SKM-1 (cell line): Measurements from ENCODE around the gene MOCS1.

Experiments
- DNase-seq: peaks from one replicate; lab custom pipeline; 2025; ENCODE audit not compliant: unreplicated experiment; lab: John Stamatoyannopoulos, UW

Gene MOCS1

DNA sequence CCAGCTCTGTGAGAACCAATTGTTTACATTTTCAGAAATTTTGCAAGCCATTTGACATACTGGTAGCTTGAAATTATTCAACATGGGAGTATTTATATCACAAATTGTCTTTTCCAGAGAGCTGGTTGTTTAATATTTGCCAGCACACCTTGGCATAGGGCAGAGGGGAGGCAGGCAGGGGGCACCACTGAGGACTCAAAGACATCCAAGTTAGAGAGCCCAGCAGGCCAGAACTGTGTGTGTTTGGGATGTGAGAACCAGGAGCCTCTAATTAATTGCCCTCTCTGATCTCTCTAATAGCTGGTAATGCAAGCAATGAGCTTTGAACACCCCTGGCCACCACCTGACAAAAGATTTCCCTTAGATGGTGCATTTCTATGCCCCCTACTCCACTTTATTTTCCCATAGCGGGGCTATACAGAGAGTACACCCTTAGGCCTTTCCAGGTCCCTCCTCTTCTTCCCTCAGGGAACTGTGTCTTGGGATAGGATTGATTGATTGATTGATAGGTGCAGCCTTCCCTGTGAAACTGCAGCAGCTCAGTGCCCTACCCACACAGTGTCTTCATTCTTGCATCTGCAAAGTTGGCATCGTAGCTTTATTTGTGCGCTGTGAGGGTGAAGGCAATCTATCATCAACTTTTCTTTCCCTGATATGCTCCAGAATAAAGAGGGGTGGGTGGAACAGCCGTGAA, 29.2 kb downstream of the MOCS1 start:
- DNase-seq = no peak

DNA sequence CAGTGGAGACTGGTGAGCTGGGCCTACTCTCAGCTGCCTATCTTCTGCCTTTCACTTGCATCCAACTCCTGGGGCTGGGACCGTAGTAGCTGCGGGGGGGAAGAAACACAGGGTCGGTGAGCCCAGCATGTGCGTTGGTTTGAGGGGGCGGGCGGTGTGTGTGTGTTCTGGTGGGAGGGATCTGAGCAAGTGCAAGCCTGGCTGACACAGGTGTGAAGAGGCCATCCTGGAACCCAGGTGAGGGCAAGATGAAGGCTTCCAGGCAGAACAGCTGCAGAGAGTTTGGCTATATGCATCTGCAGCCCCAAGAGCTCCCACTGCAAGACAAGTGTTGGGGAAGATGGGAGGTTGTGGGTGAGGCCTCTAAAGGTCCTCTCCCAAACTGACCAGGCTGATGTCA, 30.6 kb downstream of the MOCS1 start:
- no peak for DNase-seq

DNA sequence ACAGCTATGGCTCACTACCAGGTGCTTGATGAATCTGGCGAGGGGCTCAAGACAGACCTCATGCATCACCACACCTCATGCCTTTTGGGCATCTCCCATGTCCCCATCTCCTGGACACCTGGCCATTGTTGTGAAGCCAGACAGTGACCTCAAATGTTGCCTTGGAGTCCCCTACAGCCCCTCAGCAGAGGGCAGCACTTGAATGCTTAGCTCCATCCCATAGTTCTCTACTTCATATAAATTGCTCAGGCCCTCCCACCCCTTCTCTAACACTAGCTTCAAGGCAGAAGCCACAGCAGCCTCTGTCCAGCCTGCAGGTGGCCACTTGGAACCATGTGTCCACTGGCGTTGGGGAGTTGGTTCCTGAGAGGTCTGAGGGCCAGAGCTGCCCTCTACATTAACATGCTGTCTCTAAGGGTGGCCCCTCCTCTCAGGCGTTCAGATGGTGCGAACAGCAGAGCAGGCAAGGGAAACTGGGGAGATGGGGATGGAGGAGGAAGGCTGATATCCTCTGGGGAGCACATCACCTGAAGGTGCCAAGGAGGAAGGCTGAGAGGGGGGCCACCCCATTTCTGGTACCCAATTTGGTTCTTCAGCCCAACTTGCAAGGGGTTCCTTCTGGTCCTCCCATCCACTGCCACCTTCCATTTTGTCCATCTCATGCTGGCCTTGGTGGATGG, 31.3 kb downstream of the MOCS1 start:
- DNase-seq = no peak

DNA sequence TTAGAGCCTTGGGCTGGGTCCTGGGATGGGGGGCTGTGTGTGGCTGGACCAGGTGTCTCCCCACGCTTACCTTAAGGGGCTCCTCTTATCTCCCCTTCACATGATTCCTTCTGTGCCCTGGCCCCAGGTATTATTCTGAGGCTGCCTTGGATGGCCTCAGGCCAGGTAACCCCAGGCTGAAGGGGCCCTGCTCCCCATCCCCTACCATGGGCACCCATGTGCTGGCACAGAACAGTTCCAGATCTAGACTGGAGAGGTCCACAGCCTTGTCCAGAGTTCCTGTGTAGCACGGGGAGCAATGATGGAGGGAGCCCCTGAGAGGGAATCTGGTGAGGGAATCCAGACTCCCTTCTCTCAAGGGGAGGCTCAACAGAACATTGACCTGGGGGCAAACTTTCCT, 32.1 kb downstream of the MOCS1 start:
- DNase-seq = no peak

DNA sequence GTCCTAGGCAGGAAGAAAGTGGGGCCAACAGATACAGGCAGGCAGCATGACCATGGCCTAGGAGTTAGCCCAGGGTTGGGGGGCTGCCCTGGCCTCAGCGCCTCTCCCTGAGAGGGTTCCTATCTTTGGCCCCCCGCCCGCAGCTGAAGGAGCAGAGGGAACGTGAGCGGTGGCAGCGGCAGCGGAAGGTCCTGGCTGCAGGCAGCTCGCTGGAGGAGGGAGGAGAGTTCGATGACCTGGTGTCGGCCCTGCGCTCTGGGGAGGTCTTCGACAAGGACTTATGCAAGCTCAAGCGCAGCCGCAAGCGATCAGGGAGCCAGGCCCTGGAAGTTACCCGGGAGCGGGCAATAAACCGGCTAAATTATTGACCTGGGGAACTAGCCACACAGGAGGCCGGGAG, 32.6 kb downstream of the MOCS1 start:
- no peak for DNase-seq

DNA sequence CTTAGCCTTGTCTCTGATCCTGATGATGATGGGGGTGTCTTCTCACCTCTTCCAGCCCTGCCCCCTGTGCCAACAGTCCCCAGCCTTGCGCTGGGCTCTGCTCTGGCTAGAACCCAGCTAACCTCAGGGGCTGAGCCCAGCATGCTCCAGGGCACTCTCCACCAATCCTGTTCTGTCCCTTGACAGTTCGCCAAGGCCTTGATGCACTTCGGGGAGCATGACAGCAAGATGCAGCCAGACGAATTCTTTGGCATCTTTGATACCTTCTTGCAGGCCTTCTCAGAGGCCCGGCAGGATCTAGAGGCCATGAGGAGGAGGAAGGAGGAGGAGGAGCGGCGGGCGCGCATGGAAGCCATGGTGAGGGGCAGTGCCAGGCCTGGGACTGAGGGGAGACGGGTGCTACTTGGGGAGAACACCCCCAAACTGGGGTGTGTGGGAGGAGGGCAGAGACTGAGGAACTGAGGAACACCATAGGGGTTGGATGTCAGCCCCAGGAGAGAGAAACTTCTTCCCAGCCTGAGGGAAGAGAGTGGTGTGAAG, 33.1 kb downstream of the MOCS1 start:
- DNase-seq = no peak

DNA sequence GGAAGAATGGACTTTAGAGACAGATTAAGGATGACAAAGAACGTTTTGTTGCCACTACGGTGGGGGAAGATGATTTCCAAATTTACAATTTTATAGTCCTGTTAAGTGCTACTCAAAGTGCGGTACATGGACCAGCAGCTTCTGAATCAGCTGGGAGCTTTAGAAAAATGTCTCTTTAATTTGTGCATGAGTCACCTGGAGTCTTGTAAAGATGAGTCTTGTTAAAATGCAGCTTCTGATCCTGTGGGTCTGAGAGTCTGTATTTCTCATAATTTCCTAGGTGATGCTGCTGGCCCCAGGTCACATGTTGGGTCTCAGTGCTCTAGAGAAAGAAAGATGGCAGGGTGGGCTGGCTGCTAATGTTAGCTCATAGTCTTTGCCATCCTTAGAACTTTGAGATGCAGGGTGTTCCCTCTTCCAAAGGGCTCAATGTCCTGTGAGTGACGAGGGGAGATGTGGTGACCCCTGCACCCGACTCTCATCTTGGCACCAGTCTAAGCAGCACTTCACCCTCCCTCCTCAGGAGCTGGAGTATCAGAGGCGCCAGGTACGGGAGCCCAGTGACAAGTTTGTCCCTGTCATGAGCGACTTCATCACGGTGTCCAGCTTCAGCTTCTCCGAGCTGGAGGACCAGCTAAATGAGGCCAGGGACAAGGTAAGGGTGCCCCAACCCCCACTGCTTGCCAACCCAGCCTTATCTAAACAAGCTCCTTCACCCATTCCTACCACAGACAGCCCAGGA, 34.5 kb downstream of the MOCS1 start:
- no peak for DNase-seq

DNA sequence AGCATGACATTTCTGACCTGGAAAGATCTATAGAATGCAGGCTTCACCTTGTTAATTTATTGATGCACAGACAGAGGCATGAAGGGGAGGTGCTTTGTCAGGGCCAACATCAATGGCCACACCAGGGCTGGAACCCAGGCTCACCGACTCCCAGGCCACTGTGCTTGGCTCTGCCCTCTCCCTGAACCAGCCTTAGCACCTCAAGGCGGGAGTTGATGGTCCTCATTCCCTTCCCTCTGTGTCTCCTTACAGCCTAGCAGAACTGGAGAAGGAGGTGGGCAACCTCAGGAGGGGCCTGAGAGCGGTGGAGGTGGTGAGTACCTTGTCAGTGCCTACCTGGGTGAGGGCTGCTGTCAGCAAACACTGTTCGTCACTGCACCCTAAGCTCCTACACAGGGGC, 35.6 kb downstream of the MOCS1 start:
- no peak for DNase-seq

DNA sequence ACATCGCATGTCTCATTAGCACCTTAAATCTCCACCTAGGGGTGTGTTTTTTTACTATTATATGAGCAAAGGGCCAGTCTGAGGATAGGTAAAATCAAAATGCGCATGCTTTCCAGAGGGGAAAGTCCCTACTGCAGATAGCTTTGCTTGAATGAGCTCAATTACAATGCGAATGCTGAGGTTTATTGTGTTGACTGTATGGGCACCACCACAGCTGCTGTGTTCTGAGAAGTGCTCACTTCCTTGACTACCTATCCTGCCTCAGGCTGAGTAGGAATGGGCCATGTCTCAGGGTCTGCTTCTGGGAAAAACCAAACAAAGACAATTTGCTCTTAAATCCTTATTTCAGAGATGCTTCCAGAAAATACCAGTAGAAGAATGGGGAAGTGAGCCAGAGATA, 36.6 kb downstream of the MOCS1 start:
- DNase-seq = no peak

DNA sequence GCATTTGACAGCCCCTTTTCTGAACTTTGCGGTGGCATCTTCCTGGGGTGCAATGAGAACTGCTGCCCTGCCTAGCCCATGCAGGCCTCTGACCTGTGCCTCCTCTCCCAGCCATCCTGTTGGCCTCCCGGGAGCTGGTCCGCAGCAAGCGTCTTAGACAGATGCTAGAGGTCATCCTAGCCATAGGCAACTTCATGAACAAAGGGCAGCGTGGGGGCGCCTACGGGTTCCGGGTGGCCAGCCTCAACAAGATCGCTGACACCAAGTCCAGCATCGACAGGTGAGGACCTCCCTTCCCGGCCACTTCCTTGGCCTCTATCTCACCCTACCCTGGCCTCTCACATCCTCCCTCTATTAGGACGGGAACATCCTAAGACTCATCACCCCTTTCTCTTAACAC, 37.6 kb downstream of the MOCS1 start:
- DNase-seq = no peak

DNA sequence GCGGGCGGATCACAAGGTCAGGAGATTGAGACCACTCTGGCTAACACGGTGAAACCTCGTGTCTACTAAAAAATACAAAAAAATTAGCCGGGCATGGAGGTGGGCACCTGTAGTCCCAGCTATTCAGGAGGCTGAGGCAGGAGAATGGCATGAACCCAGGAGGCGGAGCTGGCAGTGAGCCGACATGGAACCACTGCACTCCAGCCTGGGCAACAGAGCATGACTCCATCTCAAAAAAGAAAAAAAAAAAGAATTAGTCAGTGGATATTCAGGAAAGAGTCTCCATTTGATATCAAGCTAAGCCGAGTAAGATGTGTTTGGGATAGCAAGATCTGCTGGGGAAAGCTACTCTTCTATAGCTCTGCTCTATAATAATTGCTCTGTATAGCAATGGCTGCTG, 41.0 kb downstream of the MOCS1 start:
- no peak for DNase-seq

DNA sequence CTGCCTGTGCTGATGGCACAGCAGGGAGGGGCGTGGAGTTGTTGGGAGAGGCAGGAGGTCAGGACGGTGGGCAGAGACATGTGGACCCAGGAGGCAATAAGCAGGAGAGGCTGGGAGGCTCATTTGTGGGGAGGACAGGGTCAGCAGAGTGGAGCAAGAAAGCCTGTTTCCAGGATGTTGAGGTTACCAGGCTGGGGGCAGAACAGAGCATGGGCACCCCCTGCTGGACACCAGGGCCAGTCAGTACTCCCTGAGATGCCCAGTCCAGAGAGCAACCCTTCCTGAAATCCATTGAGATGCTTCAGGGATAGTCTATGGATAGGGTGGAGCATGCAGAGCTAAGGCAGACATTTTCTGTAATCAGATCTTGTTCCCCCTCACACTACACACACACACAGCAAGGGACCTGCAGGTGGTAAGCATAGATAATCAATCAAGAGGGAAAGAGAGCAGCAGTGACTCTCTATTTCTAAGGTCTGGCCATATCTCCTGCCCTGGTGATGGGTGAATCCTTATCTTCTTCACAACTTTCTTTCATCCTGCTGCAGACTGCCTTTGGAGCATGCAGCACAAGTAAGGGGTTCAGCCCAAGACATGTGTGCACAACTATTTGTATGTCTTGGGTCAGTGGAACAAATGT, 41.7 kb downstream of the MOCS1 start:
- peak; percentile 57 for DNase-seq

DNA sequence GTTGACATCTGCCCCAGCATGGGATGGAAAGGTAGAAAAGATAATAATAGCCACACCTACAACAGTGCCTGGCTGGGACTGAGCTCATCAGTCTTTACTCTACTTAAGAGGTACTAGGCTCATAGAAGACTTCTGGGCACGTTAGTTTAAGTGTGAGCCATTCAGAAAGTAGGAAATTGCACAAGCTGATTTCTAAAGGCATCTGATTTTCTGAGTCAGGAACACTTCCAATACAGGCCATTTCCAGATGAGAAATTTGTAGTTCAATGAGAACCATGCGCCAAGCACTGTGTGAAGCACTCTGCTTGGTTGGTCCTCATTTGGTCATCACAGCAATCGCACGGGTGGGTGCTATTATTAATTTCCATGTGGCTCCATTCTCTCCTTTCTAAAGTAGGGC, 42.3 kb downstream of the MOCS1 start:
- DNase-seq = no peak

DNA sequence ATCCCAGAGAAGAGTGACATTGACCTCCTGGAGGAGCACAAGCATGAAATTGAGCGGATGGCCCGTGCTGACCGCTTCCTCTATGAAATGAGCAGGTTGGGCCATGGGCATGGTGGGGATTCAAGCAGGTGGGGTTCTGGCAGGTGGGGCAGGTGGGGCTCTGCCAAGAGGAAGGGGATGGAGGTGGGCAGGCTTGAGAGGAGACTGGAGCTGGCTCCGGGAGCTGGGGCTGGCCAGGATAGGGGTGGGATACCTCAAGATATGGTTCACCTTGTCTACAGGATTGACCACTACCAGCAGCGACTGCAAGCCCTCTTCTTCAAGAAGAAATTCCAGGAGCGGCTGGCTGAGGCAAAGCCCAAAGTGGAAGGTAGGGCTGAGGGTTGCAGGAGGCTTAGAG, 42.9 kb downstream of the MOCS1 start:
- DNase-seq = no peak

DNA sequence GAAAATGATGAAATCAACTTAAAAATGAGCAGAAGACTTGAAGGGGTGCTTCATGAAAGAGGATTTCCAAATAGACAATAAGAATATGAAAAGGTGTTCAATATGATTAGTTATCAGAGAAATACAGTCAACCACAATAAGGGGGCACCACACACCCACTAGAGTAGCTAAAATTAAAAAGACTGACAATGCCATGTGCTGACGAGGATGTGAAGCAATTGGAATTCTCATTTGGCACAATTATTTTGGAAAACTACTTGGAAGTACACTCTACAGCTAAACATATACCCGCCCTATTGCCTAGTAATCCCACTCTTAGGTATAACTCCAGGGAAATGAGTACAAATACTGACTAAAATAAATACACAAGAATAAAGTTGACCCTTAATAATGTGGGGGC, 45.0 kb downstream of the MOCS1 start:
- no peak for DNase-seq

DNA sequence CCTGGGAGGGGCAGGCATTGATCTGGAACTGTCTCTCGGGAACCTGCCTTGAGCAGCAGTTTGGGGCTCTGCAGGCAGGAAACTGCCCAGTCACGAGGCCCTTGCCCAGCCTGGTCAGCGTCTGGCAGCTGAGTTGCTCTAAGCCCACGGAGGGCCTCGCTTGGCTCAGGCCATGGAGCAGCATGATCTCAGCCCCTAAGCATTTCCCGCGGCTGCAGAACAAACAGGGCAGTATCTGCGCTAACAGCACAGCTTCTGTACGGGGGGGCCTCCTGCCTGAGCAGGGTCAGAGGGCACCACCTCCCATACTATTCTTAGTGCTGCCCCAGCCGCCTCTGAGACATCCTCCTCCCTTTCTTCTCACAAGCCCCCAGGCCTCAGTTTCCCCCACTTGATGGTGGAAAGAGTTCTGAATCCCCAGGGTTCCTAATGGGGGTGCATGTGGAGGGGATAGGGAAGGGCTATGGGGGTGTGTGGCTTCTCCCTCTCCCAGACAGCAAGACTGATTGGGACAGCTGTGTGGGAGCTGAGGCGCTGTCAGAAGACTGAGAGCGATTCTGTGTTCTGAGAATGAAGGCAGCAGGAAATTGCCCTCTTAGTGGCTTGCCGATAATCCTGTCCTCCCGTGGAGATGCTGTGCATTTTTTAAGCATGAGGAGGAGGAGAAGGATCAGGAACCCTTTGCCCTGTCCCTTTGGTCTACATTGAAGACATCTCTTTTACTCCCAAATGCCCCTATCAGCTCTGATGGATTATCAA, 46.4 kb downstream of the MOCS1 start:
- DNase-seq = no peak

DNA sequence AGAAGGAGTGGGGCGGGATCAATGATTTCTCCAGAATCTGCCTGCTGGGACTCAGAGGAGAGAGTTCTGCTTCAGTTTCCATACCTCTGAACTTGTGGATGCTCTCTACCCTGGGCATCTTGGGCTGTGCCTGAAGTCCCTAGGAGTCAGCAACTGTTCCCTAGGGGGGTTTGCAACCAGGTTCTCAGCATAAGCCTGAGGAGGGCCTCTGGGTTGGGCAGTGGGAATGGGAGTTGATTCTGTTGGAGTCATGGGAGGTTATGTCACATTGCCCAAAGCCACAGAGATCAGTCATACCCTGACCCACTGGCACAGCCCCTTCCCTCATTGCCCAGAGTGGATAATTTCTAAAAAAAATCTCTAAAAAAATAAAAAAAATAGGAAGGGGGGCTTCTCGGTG, 47.4 kb downstream of the MOCS1 start:
- no peak for DNase-seq

DNA sequence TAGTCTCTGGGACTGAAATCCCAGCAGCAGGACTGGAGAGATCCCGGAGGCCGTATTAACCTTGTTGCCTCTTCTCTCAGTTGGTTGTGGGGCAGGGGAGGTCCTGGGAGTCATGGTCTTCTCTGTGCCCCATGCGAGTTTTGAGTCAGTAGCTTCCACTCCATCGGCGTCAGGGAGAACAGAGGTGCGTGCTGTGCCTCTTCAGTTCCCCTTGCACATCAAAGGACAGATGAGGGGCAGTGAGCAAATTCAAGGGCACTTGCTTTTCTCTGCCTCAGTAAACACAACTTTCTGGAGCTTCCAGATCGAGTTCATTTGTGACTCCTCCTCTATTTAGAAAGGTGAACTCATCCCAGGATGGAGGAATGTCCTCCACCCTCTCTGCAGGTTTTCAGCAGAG, 48.6 kb downstream of the MOCS1 start:
- no peak for DNase-seq

DNA sequence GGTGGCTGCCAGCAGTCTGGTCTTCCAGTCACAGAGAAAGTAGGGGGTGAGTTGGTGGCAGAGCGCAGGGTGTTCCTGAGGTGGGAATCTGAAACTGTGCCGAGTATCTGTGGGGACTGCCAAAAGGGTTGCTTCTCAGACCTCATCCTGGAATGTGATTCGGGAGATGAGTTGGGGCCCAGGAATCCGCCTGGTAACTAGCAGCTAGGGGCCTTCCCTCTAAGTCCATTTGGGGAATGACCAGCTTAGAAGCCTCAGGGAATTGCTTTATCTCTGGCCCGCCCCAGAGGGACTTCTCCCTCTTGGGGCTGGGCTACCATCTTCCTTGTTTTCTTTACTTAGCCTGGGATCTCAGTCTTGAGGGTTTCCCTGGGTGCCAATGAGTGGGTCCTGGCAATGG, 49.6 kb downstream of the MOCS1 start:
- DNase-seq = no peak

DNA sequence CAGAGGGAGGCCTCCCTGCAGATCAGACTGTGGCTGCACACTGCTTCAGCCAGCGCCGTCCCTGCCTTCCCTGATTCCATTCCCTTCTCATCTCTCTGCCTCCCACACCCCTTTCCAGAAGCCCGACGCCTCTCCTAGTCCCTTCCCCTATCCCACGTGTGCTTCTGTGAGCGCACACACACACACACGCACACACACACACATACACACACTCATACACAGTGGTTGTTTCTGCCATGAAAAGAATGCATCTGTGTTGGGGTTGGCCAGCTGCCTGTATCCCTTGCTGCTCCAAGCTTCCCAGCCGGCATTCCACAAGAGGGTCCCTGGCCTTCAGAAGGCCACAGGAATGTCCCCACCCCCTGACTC, 51.7 kb downstream of the MOCS1 start:
- DNase-seq = no peak
